HG02571 (cell line): ENCODE results near the gene CYP1A2.

Experiments
- ATAC-seq: cut with Tn5 transposase; IDR thresholded peaks from one replicate; pipeline ENCODE4 v1.9.1; 2021; ENCODE audit warnings: mild to moderate bottlenecking, moderate library complexity; ENCODE audit not compliant: unreplicated experiment

CYP1A2 gene

DNA sequence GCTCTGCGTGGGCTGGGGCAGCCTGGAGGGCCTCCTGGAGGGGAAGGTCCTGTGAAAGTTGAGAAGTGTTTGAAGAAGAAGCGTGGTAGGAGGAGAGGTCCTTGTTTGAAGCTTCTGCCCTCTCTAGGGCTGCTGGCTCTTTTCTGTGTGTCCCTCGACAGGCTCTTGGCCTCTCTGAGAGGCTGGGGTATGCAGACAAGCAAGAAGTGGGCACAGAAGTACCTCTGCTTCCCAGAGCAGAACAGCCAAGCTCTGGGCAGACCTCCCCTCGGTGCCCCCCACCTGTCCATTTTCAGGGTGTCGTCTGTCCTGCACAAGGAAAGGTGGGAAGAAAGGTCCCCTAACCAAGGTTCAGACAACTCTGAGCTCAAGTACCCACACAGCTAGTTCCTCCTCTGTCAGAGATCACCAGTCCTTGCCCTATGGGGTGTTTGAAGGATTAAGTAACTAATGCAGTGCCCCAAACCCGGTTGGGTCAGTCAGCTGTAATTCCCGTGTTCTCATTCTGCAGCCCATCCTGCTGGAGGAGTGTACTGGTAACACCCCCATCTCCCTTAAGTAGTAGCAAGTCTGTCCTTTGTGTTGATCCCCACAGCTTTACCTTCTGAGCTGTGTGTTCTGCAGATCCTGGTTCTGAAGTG, 39.5 kb downstream of the CYP1A2 start:
- no peak for ATAC-seq

- no peak for ATAC-seq
Observed at GRCh38 chr15:74788683-74789151, 40.1 kb downstream of the CYP1A2 start.

- no peak for ATAC-seq
Observed at GRCh38 chr15:74789171-74789631, 40.6 kb downstream of the CYP1A2 start.

DNA sequence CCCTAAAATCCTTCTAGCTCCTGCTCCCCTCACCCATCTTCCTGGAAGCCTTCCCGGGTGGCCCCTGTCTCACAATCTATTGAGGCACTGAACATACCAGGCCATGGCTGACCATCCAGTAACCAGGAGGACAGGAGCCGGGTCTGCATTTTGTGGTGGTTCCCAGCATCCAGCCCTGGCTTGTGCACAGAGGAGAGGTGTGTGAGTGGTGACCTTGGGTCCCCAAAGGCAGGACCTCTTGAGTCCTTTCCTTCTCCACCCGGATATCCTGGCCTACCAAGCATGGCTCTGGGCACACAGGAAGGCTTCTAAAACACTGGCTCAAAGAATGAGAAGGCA, 41.1 kb downstream of the CYP1A2 start:
- ATAC-seq = no peak

- ATAC-seq = no peak
Observed at GRCh38 chr15:74790080-74790916, 41.7 kb downstream of the CYP1A2 start.

DNA sequence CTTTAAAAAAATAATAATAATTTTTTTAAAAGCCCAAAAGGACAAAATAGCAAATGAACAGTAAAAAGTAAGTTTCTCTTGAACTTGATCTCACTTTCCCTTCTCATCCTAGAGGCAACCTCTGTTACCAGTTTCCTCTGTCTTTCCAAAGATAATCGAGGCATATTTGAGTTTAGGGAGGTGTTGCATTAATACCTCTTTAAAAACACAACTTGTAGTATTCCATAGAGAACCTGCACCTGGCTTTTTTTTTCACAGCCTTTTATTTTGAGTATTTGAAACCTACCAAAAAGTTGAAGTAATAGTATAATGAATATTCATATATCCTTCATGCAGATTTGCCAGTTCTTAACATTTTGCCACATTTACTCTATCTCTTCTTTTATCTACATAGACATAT, 42.4 kb downstream of the CYP1A2 start:
- ATAC-seq = no peak

DNA sequence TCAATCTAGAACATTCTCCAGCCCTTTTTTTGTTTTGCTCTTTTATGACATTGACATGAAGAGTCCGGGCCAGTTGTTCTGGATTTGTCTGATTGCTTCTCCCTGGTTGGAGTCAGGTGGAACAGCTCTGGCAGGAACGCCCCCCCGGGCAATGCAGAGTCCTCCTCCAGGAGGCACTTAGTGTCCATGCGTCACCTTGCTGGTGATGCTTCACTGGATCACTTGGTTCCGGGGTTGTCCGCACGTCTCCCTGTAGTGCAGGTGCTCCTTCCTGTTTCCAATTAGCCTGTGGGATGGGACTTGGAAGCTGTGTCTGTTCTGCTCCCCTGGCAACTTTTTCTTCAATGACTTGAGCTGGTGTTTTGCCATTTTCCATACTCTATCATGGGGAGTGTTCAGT, 43.0 kb downstream of the CYP1A2 start:
- ATAC-seq = no peak

GRCh38 chr15:74792227-74793016, 43.8 kb downstream of the CYP1A2 start:
- ATAC-seq = no peak

GRCh38 chr15:74793135-74794028, 44.7 kb downstream of the CYP1A2 start:
- ATAC-seq = no peak

GRCh38 chr15:74794248-74794969, 45.8 kb downstream of the CYP1A2 start:
- no peak for ATAC-seq

- no peak for ATAC-seq
Observed at GRCh38 chr15:74794970-74795349, 46.3 kb downstream of the CYP1A2 start.

GRCh38 chr15:74795966-74796625, 47.5 kb downstream of the CYP1A2 start:
- no peak for ATAC-seq

DNA sequence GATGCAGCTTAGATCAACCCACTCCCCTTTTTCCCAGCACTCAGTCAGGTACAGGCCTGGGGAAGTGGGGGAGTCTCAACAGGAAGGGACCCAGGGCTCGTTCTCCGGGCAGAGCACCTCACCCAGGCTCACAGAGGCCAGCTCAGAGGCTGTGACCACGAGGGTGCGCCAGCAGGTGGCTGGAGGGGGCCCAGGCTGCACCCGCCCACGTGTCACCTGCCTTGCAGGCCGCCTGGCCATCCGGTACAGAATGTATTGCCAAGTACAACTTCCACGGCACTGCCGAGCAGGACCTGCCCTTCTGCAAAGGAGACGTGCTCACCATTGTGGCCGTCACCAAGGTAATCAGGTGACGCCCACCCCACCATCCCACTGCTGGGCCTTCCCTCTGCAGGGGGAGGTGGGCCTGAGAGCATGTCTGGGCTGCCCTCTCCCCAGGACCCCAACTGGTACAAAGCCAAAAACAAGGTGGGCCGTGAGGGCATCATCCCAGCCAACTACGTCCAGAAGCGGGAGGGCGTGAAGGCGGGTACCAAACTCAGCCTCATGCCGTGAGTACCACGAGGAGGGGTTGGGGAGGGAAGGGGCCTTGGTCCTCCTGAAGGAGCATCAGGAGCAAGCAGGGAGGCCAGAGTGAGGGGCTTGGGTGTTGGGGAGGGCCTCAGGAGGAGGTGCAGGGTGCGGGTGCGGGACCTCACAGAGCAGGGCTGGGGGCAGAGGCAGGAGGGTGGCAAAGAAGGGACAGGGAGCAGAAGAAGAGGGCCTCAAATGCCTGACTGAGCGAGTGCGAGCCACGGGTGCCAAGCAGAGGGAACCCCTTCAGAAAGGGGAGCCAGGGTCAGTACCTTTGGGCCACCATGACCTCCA, 50.0 kb downstream of the CYP1A2 start:
- ATAC-seq = no peak

DNA sequence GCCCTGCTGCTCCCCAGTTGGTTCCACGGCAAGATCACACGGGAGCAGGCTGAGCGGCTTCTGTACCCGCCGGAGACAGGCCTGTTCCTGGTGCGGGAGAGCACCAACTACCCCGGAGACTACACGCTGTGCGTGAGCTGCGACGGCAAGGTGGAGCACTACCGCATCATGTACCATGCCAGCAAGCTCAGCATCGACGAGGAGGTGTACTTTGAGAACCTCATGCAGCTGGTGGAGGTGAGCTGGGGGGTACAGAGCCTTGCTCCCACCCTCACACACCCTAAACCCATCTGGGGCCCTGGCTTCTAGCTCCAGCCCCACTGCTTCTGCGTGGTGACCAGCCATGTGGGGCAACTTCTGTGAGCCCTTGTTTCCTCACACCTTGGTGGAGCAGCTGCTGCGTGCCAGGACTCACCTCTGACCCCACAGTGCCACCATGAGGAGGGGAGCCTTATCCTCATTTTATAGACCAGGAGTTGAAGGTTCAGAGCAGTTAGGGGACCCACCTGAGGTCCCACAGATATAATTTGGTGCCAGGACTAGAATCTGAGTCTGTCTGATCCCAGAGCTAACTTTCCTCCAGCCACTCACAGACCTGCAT, 50.7 kb downstream of the CYP1A2 start:
- no peak for ATAC-seq

GRCh38 chr15:74799856-74800558, 51.4 kb downstream of the CYP1A2 start:
- peak; percentile 62 for ATAC-seq

DNA sequence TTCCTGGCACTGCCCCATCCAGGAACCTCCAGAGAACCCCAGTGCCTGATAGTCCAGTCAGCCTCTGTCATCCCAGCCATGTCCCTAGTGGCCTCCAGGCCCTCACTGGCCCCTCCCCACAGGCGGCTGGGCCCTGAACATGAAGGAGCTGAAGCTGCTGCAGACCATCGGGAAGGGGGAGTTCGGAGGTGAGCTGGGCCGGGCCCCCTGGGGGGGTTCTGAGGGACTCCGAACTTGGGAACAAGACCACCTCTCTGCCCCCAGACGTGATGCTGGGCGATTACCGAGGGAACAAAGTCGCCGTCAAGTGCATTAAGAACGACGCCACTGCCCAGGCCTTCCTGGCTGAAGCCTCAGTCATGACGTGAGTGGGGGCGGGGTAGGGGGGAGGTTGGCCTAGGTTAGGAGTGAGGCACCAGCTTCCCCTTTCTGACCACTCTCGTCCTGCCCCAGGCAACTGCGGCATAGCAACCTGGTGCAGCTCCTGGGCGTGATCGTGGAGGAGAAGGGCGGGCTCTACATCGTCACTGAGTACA, 52.0 kb downstream of the CYP1A2 start:
- no peak for ATAC-seq

DNA sequence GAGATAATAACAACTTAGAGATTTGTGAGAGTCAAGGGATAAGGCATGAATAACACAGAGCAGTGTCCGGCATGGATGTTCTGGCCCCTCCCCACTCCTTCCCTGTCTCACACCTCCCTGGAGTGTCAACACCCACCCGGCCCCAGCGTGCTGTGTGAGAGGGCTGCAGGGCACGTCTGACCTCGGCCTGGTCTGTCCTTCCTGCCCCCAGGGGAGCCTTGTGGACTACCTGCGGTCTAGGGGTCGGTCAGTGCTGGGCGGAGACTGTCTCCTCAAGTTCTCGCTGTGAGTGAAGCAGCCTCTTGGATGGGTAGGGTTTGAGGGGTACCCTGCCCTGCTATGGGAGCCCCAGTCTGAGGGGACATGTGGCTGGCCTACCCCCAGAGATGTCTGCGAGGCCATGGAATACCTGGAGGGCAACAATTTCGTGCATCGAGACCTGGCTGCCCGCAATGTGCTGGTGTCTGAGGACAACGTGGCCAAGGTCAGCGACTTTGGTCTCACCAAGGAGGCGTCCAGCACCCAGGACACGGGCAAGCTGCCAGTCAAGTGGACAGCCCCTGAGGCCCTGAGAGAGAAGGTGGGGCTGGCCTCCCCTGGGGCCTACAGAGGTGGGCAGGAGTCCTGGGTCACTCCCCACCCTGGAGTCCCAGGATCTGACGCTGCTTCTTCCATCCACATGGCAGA, 52.8 kb downstream of the CYP1A2 start:
- no peak for ATAC-seq
